Gastroesophageal sphincter (tissue), 3 donors: ENCODE results near the gene VPS35.

Experiments used
- EP300 ChIP-seq: sonication (generic); formaldehyde crosslinking; IDR thresholded peaks from one replicate; pipeline ENCODE4 v1.6.1; 2017; ENCODE audit warnings: antibody characterized with exemption, mild to moderate bottlenecking
- POLR2A ChIP-seq, 2 donors: fragments of 450-650 bp; IDR thresholded peaks; one replicate each; pipeline ENCODE4 v1.6.1; 2017; ENCODE audit warnings: antibody characterized with exemption in 2 of 2, mild to moderate bottlenecking in 2 of 2, moderate library complexity in 1 of 2
- POLR2AphosphoS5 ChIP-seq: sonication (generic); formaldehyde crosslinking; IDR thresholded peaks from one replicate; pipeline ENCODE4 v1.6.1; 2017; ENCODE audit warnings: antibody characterized with exemption
- TF ChIP-seq, protein P1 (sequence below), 4 experiments: fragments of 200-600 bp in 2 of 4; fragments of 450-650 bp in 2 of 4; sonication (generic) in 1 of 4; IDR thresholded peaks; one replicate each; pipeline ENCODE4 v1.5.1; 2017 to 2019; ENCODE audit warnings: antibody characterized with exemption in 4 of 4, mild to moderate bottlenecking in 2 of 4, moderate library complexity in 2 of 4

DNA sequence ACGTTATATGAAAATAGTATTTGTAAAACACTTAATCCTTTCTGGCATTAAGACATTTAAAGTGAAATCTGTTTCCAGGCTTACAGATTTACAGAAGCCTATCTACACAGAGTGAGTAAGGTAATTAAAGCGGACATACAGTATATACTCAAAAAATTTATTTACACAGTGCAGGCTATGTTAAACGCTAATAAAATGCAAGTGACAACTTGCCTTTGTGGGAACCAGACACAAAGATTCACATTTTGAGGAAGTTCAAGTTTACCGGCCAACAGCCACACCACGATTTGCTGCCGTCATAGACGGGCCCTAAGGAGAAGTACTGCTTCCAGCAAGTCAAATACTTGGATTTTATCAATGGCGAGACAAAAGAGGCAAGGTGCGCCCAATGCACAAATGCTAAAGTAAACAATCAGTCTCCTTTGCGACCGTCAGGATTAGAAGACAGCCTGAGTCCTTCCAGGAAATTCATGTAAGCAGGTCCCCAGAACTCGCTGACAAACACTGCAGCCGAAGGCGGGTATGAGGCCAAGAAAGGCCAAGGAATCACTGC lies 801 bp downstream of the VPS35 start:
- TF ChIP-seq, protein P1, sequence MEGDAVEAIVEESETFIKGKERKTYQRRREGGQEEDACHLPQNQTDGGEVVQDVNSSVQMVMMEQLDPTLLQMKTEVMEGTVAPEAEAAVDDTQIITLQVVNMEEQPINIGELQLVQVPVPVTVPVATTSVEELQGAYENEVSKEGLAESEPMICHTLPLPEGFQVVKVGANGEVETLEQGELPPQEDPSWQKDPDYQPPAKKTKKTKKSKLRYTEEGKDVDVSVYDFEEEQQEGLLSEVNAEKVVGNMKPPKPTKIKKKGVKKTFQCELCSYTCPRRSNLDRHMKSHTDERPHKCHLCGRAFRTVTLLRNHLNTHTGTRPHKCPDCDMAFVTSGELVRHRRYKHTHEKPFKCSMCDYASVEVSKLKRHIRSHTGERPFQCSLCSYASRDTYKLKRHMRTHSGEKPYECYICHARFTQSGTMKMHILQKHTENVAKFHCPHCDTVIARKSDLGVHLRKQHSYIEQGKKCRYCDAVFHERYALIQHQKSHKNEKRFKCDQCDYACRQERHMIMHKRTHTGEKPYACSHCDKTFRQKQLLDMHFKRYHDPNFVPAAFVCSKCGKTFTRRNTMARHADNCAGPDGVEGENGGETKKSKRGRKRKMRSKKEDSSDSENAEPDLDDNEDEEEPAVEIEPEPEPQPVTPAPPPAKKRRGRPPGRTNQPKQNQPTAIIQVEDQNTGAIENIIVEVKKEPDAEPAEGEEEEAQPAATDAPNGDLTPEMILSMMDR (IDR thresholded peaks at IDR 0.05): no peak
- no peak for TF ChIP-seq POLR2A (IDR thresholded peaks at IDR 0.05)
- no peak for TF ChIP-seq EP300
- TF ChIP-seq POLR2AphosphoS5: no peak
